Stimulated activated naive CD8-positive, alpha-beta T cell treated with anti-CD3 and anti-CD28 coated beads, Interleukin-15, Interleukin-2, amounts not matched to agents 100 U/mL and 50 U/mL, for 24 hours (primary cell): ENCODE measurements around the gene KDM2B.
A peak's percentile ranks its signal among the peaks of the same experiment; 100 is the strongest.

ENCODE experiments used
- ATAC-seq: fragments of 150-1000 bp; cut with Tn5 transposase; one replicate; pipeline ENCODE4 v1.10.0; 2021
- DNase-seq: peaks from one replicate; pipeline ENCODE4 v3.0.0; 2021

Gene KDM2B

GRCh38 chr12:121580959-121581685, at the start of gene KDM2B:
Gene KDM2B, minus strand, starts transcription at chr12:121581023. Its CDS starts 112 bp downstream, at chr12:121580911.
- DNase-seq (no peak), ATAC-seq (no peak)

GRCh38 chr12:121628536-121628935, 47.7 kb upstream of the KDM2B start:
- ATAC-seq (no peak), DNase-seq (peak; percentile 41)

GRCh38 chr12:121628037-121628436, 47.2 kb upstream of the KDM2B start:
- DNase-seq (peak; percentile 44), ATAC-seq (no peak)

- ATAC-seq (peak; percentile 69), DNase-seq (peak; percentile 91)
Measured at GRCh38 chr12:121626853-121627640, 46.2 kb upstream of the KDM2B start.

GRCh38 chr12:121626087-121626852, 45.4 kb upstream of the KDM2B start, which contains the start of gene ORAI1:
Gene ORAI1, plus strand, starts transcription at chr12:121626530.
- DNase-seq (peak; percentile 98), ATAC-seq (peak; percentile 58)

- DNase-seq: no peak
Measured at GRCh38 chr12:121620333-121620891, 39.6 kb upstream of the KDM2B start.

GRCh38 chr12:121618659-121619233, 37.9 kb upstream of the KDM2B start:
- DNase-seq (no peak), ATAC-seq (no peak)

More at GRCh38 chr12:121620333-121620891, 39.6 kb upstream of the KDM2B start:
- ATAC-seq: no peak

GRCh38 chr12:121614872-121615467, 34.1 kb upstream of the KDM2B start:
- ATAC-seq: no peak
- DNase-seq: no peak

GRCh38 chr12:121613462-121613861, 32.6 kb upstream of the KDM2B start:
- no peak for DNase-seq
- ATAC-seq: no peak

- ATAC-seq: peak; percentile 36
- DNase-seq: peak; percentile 43
Measured at GRCh38 chr12:121611306-121611705, 30.5 kb upstream of the KDM2B start.

GRCh38 chr12:121610239-121611149, 29.7 kb upstream of the KDM2B start:
- DNase-seq: no peak
- ATAC-seq: no peak

- no peak for ATAC-seq
- DNase-seq: no peak
Measured at GRCh38 chr12:121608301-121608700, 27.5 kb upstream of the KDM2B start.

- no peak for DNase-seq
- no peak for ATAC-seq
Measured at GRCh38 chr12:121603581-121603980, 22.8 kb upstream of the KDM2B start.

GRCh38 chr12:121602766-121603165, 21.9 kb upstream of the KDM2B start:
- ATAC-seq (no peak), DNase-seq (no peak)

GRCh38 chr12:121600702-121601336, 20.0 kb upstream of the KDM2B start:
- no peak for DNase-seq

GRCh38 chr12:121596526-121596925, 15.7 kb upstream of the KDM2B start:
- ATAC-seq (no peak), DNase-seq (no peak)

More at GRCh38 chr12:121600702-121601336, 20.0 kb upstream of the KDM2B start:
- no peak for ATAC-seq

- no peak for ATAC-seq
- no peak for DNase-seq
Measured at GRCh38 chr12:121595520-121595919, 14.7 kb upstream of the KDM2B start.

GRCh38 chr12:121592320-121592719, 11.5 kb upstream of the KDM2B start:
- ATAC-seq (no peak), DNase-seq (no peak)

- peak; percentile 95 for ATAC-seq
- peak; percentile 70 for DNase-seq
Measured at GRCh38 chr12:121590476-121591143, 9.8 kb upstream of the KDM2B start.
